Pancreas (tissue), 10 donors: ENCODE measurements around the gene CEP250. TPM values are rescaled to one million over a fixed set of nuclear protein-coding genes. Genes with fewer than 3 reads are reported as not detected.
"Not testable (repeated sequence)": the region's sequence is repeated elsewhere in the genome, so short reads cannot be mapped to it uniquely, and the experiment has no call there.

Source experiments
- ATAC-seq, 4 donors: fragments of 200-7000 bp; cut with Tn5 transposase; one replicate each; pipeline versions ENCODE4 v1.8.0 to v1.9.1; 2020; ENCODE audit warnings: mild to moderate bottlenecking in 4 of 4, moderate library complexity in 4 of 4
- DNase-seq, 6 donors: peaks; one replicate each; pipeline ENCODE4 v3.0.0-alpha.2; 2020
- FAIRE-seq: peaks from 2 replicates; lab custom pipeline; 2012; peaks lifted over from hg19 to GRCh38; lab: Jason Lieb, UNC
- H3K27ac ChIP-seq, 4 donors: fragments of 200-600 bp; sonication (generic); 1 replicate in 3 of 4; 2 replicates in 1 of 4; pipeline versions ENCODE4 v1.5.0 to v1.8.0; 2020
- H3K27me3 ChIP-seq, 4 donors: fragments of 200-600 bp; one replicate each; pipeline ENCODE4 v1.8.0; 2021
- H3K36me3 ChIP-seq, 3 donors: fragments of 200-600 bp; sonication (generic) in 1 of 3; one replicate each; pipeline versions ENCODE4 v1.5.0 to v1.8.0; 2020 to 2021
- H3K4me1 ChIP-seq, 3 donors: fragments of 200-600 bp; one replicate each; pipeline ENCODE4 v1.8.0; 2021
- H3K4me3 ChIP-seq, 4 donors: fragments of 200-600 bp; sonication (generic) in 2 of 4; one replicate each; pipeline versions ENCODE4 v1.5.0 to v1.8.0; 2020 to 2021
- H3K9me3 ChIP-seq, 4 donors: fragments of 200-600 bp; one replicate each; pipeline ENCODE4 v1.8.0; 2021
- WGBS, 2 donors: extraction: QIAGEN DNeasy Blood & Tissue Kit; methylation state at CpG; one replicate each; pipeline ENCODE4 v1.1.7; 2013; 5-methylcytosine and 5-hydroxymethylcytosine counted together
- intact Hi-C, 3 donors: fragments of 100-400 bp; cut with DNase I; formaldehyde crosslinking; loops; one replicate each; pipeline versions ENCODE4 v1.11.1 to v1.14.2; 2022
- polyA plus RNA-seq, 2 donors: library from polyadenylated mRNA; stranded (reverse); fragments of 200-250 nt; gene quantifications; one replicate each; pipeline ENCODE4 v1.2.3, GENCODE V29; 2013
- total RNA-seq, 6 donors: library from RNA; stranded (reverse); fragmentation: NEBNext Ultra II Directional in 4 of 6; extraction: Animal tissue kit (Norgen Biotek cat#: 25700) in 4 of 6; gene quantifications; one replicate each; pipeline versions ENCODE4 v1.2.1 to v1.2.4, GENCODE V29; 2021 to 2023
- TF ChIP-seq, protein P1 (sequence below), 4 donors: fragments of 200-600 bp; sonication (generic) in 3 of 4; IDR thresholded peaks; one replicate each; pipeline versions ENCODE4 v1.5.0 to v1.8.0; 2021; ENCODE audit warnings: antibody characterized with exemption in 4 of 4
- donor health status: healthy with polysubstance abuse.
- donor health status: DM: no; HTN: no; CAD: no; lungs with moderate emphysema.
- donor health status: DM: no; HTN: no; CAD: no.
- donor health status: control.
- donor health status: control.
- donor health status: Bipolar disorder and iron deficiency.
- donor health status: DM: yes; HTN: yes; CAD: no.
- donor health status: DM: no; HTN: no; CAD: no.
- donor health status: DM: no; HTN: no; CAD: no.
- donor health status: DM: yes; HTN: yes; CAD: no.

The CEP250 gene
- total and polyA plus RNA-seq, 8 donors, result 4.5 to 16.2 (median 10.0) TPM

DNA sequence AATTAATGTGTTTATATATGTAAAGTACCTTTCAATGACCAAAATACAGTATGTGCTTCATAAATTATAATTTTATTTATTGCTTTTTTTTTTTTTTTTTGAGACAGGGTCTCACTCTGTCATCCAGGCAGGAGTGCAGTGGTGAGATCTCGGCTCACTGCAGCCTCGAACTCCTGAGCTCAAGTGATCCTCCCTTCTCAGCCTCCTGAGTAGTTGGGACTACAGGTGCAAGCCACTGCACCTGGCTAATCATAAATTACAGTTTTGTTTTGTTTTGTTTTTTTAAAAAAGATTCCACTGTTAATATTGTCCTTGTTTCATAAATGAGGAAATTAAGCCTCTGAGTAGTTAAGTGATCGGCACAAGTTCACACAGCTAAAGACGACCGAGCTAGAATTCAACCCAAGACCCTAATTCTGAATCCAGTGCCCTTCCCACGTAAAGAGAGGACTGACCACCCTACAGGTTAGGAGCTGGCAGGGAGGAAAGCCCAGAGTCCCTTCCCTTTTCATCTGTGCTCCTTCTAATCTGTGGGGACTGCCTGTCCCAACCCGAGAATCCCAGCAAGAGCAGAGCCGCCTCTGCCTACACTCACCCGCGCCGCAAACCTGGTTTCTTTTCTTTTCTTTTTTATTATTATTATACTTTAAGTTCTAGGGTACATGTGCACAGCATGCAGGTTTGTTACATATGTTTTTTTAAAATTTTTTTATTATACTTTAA, 8.9 kb upstream of the CEP250 start:
- intact Hi-C loops, result no loop called here

DNA sequence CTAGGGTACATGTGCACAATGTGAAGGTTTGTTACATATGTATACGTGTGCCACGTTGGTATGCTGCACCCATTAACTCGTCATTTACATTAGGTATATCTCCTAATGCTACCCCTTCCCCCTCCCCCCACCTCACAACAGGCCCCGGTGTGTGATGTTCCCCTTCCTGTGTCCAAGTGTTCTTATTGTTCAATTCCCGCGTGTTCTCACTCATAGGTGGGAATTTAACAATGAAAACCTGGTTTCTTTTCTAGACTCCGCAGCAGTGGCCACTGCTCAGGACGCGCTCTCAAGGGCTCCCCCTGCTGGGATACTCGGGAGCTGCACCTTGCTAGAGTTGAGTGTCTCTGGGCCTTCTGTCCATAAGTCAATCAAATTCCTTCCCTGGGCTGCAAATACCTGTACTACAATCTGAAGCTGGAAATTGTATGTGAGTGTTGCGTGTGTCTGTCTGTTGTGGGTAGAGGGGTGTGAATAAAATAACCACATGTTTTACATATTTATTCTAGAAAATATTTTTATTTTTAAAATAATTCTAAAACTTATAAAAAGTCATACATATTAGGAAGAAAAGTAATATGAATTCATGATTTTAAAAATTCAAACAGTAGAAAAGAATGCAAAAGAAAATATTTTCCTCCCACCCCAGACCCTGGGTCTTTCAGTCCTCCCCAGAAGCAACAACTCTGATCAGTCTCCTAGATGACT, 8.2 kb upstream of the CEP250 start:
- H3K9me3 ChIP-seq, result no peaks in the 10 kb centered on the region
- 2% methylated on average over 11 of the region's 11 CpGs for WGBS, 2 donors
- no peaks in the 10 kb centered on the region for H3K36me3 ChIP-seq
- H3K27ac ChIP-seq, result no peak overlapping the region
- DNase-seq, result peak; percentile 74 to 99 (median 89)
- H3K4me1 ChIP-seq, result no peaks in the 10 kb centered on the region
- H3K27me3 ChIP-seq, result no peaks in the 10 kb centered on the region
- no peak for FAIRE-seq
- peak; percentile 92 to 99 (median 98) for ATAC-seq
- intact Hi-C loops, result no loop called here
- TF ChIP-seq, protein P1, sequence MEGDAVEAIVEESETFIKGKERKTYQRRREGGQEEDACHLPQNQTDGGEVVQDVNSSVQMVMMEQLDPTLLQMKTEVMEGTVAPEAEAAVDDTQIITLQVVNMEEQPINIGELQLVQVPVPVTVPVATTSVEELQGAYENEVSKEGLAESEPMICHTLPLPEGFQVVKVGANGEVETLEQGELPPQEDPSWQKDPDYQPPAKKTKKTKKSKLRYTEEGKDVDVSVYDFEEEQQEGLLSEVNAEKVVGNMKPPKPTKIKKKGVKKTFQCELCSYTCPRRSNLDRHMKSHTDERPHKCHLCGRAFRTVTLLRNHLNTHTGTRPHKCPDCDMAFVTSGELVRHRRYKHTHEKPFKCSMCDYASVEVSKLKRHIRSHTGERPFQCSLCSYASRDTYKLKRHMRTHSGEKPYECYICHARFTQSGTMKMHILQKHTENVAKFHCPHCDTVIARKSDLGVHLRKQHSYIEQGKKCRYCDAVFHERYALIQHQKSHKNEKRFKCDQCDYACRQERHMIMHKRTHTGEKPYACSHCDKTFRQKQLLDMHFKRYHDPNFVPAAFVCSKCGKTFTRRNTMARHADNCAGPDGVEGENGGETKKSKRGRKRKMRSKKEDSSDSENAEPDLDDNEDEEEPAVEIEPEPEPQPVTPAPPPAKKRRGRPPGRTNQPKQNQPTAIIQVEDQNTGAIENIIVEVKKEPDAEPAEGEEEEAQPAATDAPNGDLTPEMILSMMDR (IDR thresholded peaks at IDR 0.05), result peak; percentile 70 to 96 (median 94)
- H3K4me3 ChIP-seq, result peak overlapping the region in 2 of 4 donors; percentile 32 to 38

More for the DNA sequence above, 8.9 kb upstream of the CEP250 start:
- FAIRE-seq (no peak), DNase-seq (no peak), ATAC-seq (peak; percentile 41 to 60 (median 50))
- WGBS, 2 donors, result 55 to 65% methylated on average over 11 of the region's 11 CpGs
- H3K4me1 ChIP-seq, result no peaks in the 10 kb centered on the region
- no peaks in the 10 kb centered on the region for H3K27me3 ChIP-seq
- peak overlapping the region in 2 of 4 donors; percentile 32 to 38 for H3K4me3 ChIP-seq
- TF ChIP-seq, protein P1 (IDR thresholded peaks at IDR 0.05), result no peak
- H3K36me3 ChIP-seq, result no peaks in the 10 kb centered on the region
- H3K27ac ChIP-seq, result no peak overlapping the region
- no peaks in the 10 kb centered on the region for H3K9me3 ChIP-seq

DNA sequence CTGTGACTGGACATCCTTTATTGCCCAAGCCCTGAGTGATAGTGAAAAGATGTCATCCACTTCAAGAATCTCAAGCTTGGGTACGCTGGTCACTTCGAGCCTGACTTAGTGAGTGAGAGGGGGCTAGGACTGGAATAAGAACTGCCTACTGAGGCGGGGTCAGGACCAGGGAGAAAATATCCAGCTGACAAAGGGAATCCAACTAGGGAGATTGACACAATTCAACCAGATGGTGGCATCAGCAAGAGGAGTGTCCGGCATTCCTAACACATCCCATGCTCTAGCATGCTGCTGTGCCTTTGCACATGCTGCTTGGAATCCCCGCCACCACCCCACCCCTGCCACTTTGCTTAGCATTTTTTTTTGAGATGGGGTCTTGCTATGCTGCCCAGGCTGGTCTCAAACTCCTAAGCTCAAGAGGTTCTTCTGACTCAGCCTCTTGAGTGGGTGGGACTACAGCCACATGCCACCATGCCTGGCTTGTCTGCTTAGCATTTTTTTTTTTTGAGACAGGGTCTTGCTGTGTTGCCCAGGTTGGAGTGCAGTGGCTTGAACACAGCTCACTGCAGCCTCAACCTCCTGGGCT, 6.5 kb upstream of the CEP250 start:
- no peaks in the 10 kb centered on the region for H3K36me3 ChIP-seq
- WGBS, 2 donors, result 94 to 95% methylated on average over 5 of the region's 5 CpGs
- H3K9me3 ChIP-seq, result no peaks in the 10 kb centered on the region
- ATAC-seq (no peak), DNase-seq (no peak), FAIRE-seq (no peak)
- H3K4me3 ChIP-seq, result no peak overlapping the region
- TF ChIP-seq, protein P1 (IDR thresholded peaks at IDR 0.05), result no peak
- H3K27ac ChIP-seq, result no peak overlapping the region
- intact Hi-C loops, result no loop called here
- H3K27me3 ChIP-seq, result no peaks in the 10 kb centered on the region
- H3K4me1 ChIP-seq, result peaks cover 0 to 2% (median 0%) of the 10 kb centered on the region in 3 donors

DNA sequence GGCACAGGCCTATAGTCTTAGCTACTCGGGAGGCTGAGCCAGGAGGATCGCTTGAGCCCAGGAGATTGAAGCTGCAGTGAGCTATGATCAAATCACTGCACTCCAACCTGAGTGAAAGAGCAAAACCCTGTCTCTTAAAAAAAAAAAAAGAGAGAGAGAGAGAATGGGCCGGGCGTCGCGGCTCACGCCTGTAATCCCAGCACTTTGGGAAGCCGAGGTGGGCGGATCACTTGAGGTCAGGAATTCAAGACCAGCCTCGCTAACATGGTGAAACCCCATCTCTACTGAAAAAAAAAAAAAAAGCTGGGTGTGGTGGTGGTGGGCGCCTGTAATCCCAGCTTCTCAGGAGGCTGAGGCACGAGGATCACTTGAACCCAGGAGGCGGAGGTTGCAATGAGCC, 5.5 kb upstream of the CEP250 start:
- H3K27me3 ChIP-seq, FAIRE-seq, ATAC-seq, H3K4me3 ChIP-seq, DNase-seq, H3K4me1 ChIP-seq, H3K9me3 ChIP-seq, intact Hi-C loops, H3K27ac ChIP-seq, H3K36me3 ChIP-seq: not testable (repeated sequence)
- 81 to 83% methylated on average over 13 of the region's 13 CpGs for WGBS, 2 donors

DNA sequence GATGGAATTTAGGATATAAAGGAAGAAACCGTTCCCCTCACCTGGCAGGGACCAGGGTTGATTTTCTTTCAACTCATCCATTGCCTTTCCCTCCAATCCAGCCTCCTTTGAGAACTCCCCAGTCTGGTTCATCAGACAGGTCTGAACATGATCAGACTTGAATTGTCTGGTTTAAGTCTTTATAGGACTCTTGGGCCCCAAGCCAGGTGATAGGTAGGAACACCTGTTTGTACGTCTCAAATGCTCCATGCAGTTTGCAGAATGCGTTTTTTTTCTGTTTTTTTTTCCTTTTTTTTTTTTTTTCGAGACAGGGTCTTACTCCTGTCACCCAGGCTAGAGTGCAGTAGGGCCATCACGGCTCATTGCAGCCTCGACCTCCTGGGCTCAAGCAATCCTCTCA, 4.1 kb upstream of the CEP250 start:
- Histone ChIP-seq H3K9me3 (no peaks in the 10 kb centered on the region), H3K36me3 (no peaks in the 10 kb centered on the region), H3K4me3 (no peak overlapping the region), H3K27ac (no peak overlapping the region), H3K4me1 (peaks cover 0 to 8% (median 4%) of the 10 kb centered on the region in 3 donors), H3K27me3 (no peaks in the 10 kb centered on the region)
- DNase-seq, result no peak
- TF ChIP-seq, protein P1 (IDR thresholded peaks at IDR 0.05), result no peak
- 64 to 67% methylated on average over 6 of the region's 6 CpGs for WGBS, 2 donors
- FAIRE-seq, result no peak
- intact Hi-C loops, result no loop called here
- no peak for ATAC-seq
